Measurements from ENCODE around the gene TRIM71.

GRCh38 chr3:32909999-32910398 lies 92.2 kb downstream of the TRIM71 start:
- no peak for TF ChIP-seq CTCF (IDR thresholded peaks at IDR 0.05 in 2 of 3, conservative IDR thresholded peaks at IDR 0.05 in 1 of 3; ENCODE audit: borderline replicate concordance in 1 of 3, insufficient read depth in 1 of 3, low read depth in 2 of 3, low read length in 2 of 3)
- no peak for TF ChIP-seq POLR2A (IDR thresholded peaks at IDR 0.05; ENCODE audit: borderline replicate concordance, extremely low read depth, insufficient read depth, insufficient read length)
- no peak for TF ChIP-seq RAD21 (IDR thresholded peaks at IDR 0.05; ENCODE audit: low read depth)

Data from HCT116 (cell line).